H1 (cell line): ENCODE results near the gene ACER3. TPM values are rescaled to one million over a fixed set of nuclear protein-coding genes. Genes with fewer than 3 reads are reported as not detected.

ENCODE experiments used
- CTCF ChIA-PET: fragments of 300-600 bp; sonication (Branson Sonifier 250); formaldehyde crosslinking; loops from one replicate; lab custom pipeline; 2021; ENCODE audit not compliant: partially characterized antibody; lab: Charles Lee
- POLR2A ChIA-PET: fragments of 300-600 bp; sonication (Branson Sonifier 250); formaldehyde crosslinking; loops from one replicate; lab custom pipeline; 2021; ENCODE audit warnings: inconsistent platforms; ENCODE audit not compliant: partially characterized antibody; lab: Charles Lee
- DNase-seq, 2 experiments: peaks; one replicate each; pipeline versions ENCODE4 v3.0.0 to v3.0.0-alpha.2; 2010 to 2022; ENCODE audit warnings: low spot score in 2 of 2, low read depth in 1 of 2, mixed read lengths in 1 of 2
- FAIRE-seq: peaks from 2 replicates; lab custom pipeline; 2011; peaks lifted over from hg19 to GRCh38; lab: Jason Lieb, UNC
- H2AFZ ChIP-seq: 2 replicates; pipeline ENCODE4 v1.8.1; 2012; ENCODE audit warnings: low read length, inconsistent platforms
- H2AK5ac ChIP-seq: 2 replicates; pipeline ENCODE4 v1.6.1; 2013; ENCODE audit warnings: low read depth, low read length
- H2BK120ac ChIP-seq: replicated peaks from 2 replicates; pipeline ENCODE3; 2013; ENCODE audit warnings: low read depth, low read length, inconsistent platforms
- H2BK12ac ChIP-seq: 2 replicates; pipeline ENCODE4 v1.6.1; 2013; ENCODE audit warnings: low read depth, low read length
- H2BK15ac ChIP-seq: 2 replicates; pipeline ENCODE4 v1.6.1; 2013; ENCODE audit warnings: low read length
- H2BK20ac ChIP-seq: 2 replicates; pipeline ENCODE4 v1.6.1; 2013; ENCODE audit warnings: low read length
- H2BK5ac ChIP-seq: 2 replicates; pipeline ENCODE4 v1.6.1; 2013; ENCODE audit warnings: low read depth, low read length
- H3K14ac ChIP-seq: 2 replicates; pipeline ENCODE4 v1.6.1; 2013; ENCODE audit warnings: inconsistent platforms; ENCODE audit not compliant: insufficient read length
- H3K18ac ChIP-seq: 2 replicates; pipeline ENCODE4 v1.6.1; 2013; ENCODE audit warnings: low read length; ENCODE audit errors: extremely low read depth
- H3K23ac ChIP-seq: 2 replicates; pipeline ENCODE4 v1.6.1; 2013; ENCODE audit warnings: inconsistent platforms; ENCODE audit not compliant: insufficient read length
- H3K23me2 ChIP-seq: 2 replicates; pipeline ENCODE4 v1.6.1; 2013; ENCODE audit warnings: low read depth, low read length
- H3K27ac ChIP-seq: 2 replicates; pipeline ENCODE4 v1.6.1; 2011; ENCODE audit warnings: low read depth, low read length, inconsistent platforms
- H3K27me3 ChIP-seq, 4 experiments: replicated peaks in 1 of 4; 1 replicate in 1 of 4; 2 replicates in 3 of 4; pipeline versions ENCODE4 v1.6.1 to v1.8.1; 2011 to 2013; ENCODE audit warnings: low read length in 3 of 4, mild to moderate bottlenecking in 3 of 4, inconsistent platforms in 2 of 4, mixed read lengths in 2 of 4, moderate library complexity in 1 of 4; ENCODE audit not compliant: control insufficient read depth in 3 of 4, insufficient read depth in 3 of 4; ENCODE audit errors: extremely low read depth in 1 of 4
- H3K36me3 ChIP-seq, 4 experiments: 2 replicates each; pipeline versions ENCODE4 v1.6.1 to v1.8.1; 2011 to 2013; ENCODE audit warnings: mild to moderate bottlenecking in 4 of 4, low read length in 3 of 4, moderate library complexity in 2 of 4, control low read depth in 1 of 4, inconsistent platforms in 1 of 4; ENCODE audit not compliant: insufficient read depth in 4 of 4, control insufficient read depth in 2 of 4
- H3K4ac ChIP-seq: replicated peaks from 2 replicates; pipeline ENCODE3; 2013; ENCODE audit warnings: low read length, low read depth, mixed read lengths, inconsistent platforms; ENCODE audit not compliant: insufficient read length
- H3K4me1 ChIP-seq, 4 experiments: replicated peaks in 1 of 4; 1 replicate in 1 of 4; 2 replicates in 3 of 4; pipeline versions ENCODE4 v1.6.1 to v1.8.1; 2011 to 2013; ENCODE audit warnings: low read length in 3 of 4, inconsistent platforms in 2 of 4, mixed read lengths in 1 of 4; ENCODE audit not compliant: insufficient read depth in 4 of 4, control insufficient read depth in 3 of 4
- H3K4me2 ChIP-seq, 2 experiments: 2 replicates each; pipeline versions ENCODE4 v1.6.1 to v1.8.1; 2011 to 2013; ENCODE audit warnings: low read depth in 2 of 2, low read length in 2 of 2, control low read depth in 1 of 2, inconsistent platforms in 1 of 2, mild to moderate bottlenecking in 1 of 2; ENCODE audit not compliant: insufficient read depth in 1 of 2
- H3K4me3 ChIP-seq, 4 experiments: fragments of 200-600, 300-600 bp in 1 of 4; sonication (generic), shearing (Covaris generic), sonication (Bioruptor Twin) in 1 of 4; 2 replicates each; pipeline versions ENCODE4 v1.5.1 to v1.8.1; 2011 to 2016; ENCODE audit warnings: low read length in 4 of 4, low read depth in 3 of 4, control low read depth in 2 of 4, inconsistent platforms in 2 of 4, mild to moderate bottlenecking in 2 of 4, mixed read lengths in 1 of 4, moderate library complexity in 1 of 4; ENCODE audit not compliant: insufficient read depth in 2 of 4; ENCODE audit errors: extremely low read depth in 1 of 4
- H3K56ac ChIP-seq: replicated peaks from 2 replicates; pipeline ENCODE3; 2013; ENCODE audit warnings: low read depth, mild to moderate bottlenecking, mixed read lengths, low read length, inconsistent platforms; ENCODE audit not compliant: insufficient read length
- H3K79me1 ChIP-seq: 2 replicates; pipeline ENCODE4 v1.6.1; 2013; ENCODE audit warnings: low read depth, low read length, control low read depth
- H3K79me2 ChIP-seq, 2 experiments: 2 replicates each; pipeline versions ENCODE4 v1.6.1 to v1.8.1; 2012 to 2013; ENCODE audit warnings: low read length in 2 of 2, mild to moderate bottlenecking in 2 of 2, inconsistent platforms in 1 of 2; ENCODE audit not compliant: insufficient read depth in 2 of 2, control insufficient read depth in 1 of 2
- H3K9ac ChIP-seq, 4 experiments: replicated peaks in 1 of 4; 1 replicate in 1 of 4; 2 replicates in 3 of 4; pipeline versions ENCODE4 v1.6.1 to v1.8.1; 2011 to 2013; ENCODE audit warnings: low read depth in 3 of 4, low read length in 3 of 4, control low read depth in 2 of 4, mild to moderate bottlenecking in 2 of 4, moderate library complexity in 2 of 4, inconsistent platforms in 1 of 4; ENCODE audit errors: extremely low read depth in 1 of 4
- H3K9me3 ChIP-seq, 2 experiments: 2 replicates each; pipeline versions ENCODE4 v1.6.1 to v1.8.1; 2012 to 2013; ENCODE audit warnings: mild to moderate bottlenecking in 2 of 2, moderate library complexity in 2 of 2, control low read depth in 1 of 2, inconsistent platforms in 1 of 2, low read depth in 1 of 2, low read length in 1 of 2, mixed read lengths in 1 of 2; ENCODE audit not compliant: insufficient read depth in 2 of 2
- H4K20me1 ChIP-seq, 2 experiments: replicated peaks in 1 of 2; 2 replicates each; pipeline versions ENCODE3 to v1.8.1; 2011 to 2013; ENCODE audit warnings: inconsistent platforms in 2 of 2, low read length in 2 of 2, mild to moderate bottlenecking in 1 of 2; ENCODE audit not compliant: insufficient read depth in 2 of 2, control insufficient read depth in 1 of 2
- H4K5ac ChIP-seq: 2 replicates; pipeline ENCODE4 v1.6.1; 2013; ENCODE audit warnings: low read length, low read depth, mixed read lengths, inconsistent platforms; ENCODE audit not compliant: insufficient read length
- H4K8ac ChIP-seq: 2 replicates; pipeline ENCODE4 v1.8.0; 2013; ENCODE audit warnings: mild to moderate bottlenecking, moderate library complexity, low read length, inconsistent platforms; ENCODE audit not compliant: insufficient read depth; ENCODE audit errors: extremely low read depth
- H4K91ac ChIP-seq: replicated peaks from 2 replicates; pipeline ENCODE3; 2013; ENCODE audit warnings: low read length, mixed read lengths, inconsistent platforms; ENCODE audit not compliant: insufficient read length
- ATF2 ChIP-seq: IDR thresholded peaks from 2 replicates; pipeline ENCODE4 v1.6.1; 2012; ENCODE audit warnings: low read length, inconsistent platforms
- CBX5 ChIP-seq: fragments of 300-800, 300-1000 bp; sonication (generic); IDR thresholded peaks from 2 replicates; pipeline ENCODE4 v1.7.1; 2016; ENCODE audit warnings: antibody characterized with exemption, low read length, low read depth
- CBX8 ChIP-seq: fragments of 300-800, 300-1000 bp; sonication (generic); IDR thresholded peaks from 2 replicates; pipeline ENCODE4 v1.7.1; 2016; ENCODE audit warnings: low read depth, low read length, borderline replicate concordance
- CREB1 ChIP-seq: IDR thresholded peaks from 2 replicates; pipeline ENCODE4 v1.6.1; 2012; ENCODE audit warnings: inconsistent platforms
- EZH2 ChIP-seq: fragments of 200-600 bp; sonication (generic); IDR thresholded peaks from 2 replicates; pipeline ENCODE4 v1.7.1; 2012; ENCODE audit warnings: low read depth, mild to moderate bottlenecking, moderate library complexity, low read length, inconsistent platforms; ENCODE audit not compliant: severe bottlenecking
- KDM5A ChIP-seq: fragments of 200-600 bp; IDR thresholded peaks from 2 replicates; pipeline ENCODE4 v1.7.1; 2012; ENCODE audit warnings: mild to moderate bottlenecking, low read length, inconsistent platforms, mixed read lengths
- NRF1 ChIP-seq: IDR thresholded peaks from 2 replicates; pipeline ENCODE4 v1.6.1; 2011; ENCODE audit warnings: mild to moderate bottlenecking, low read depth, low read length, improper control_type of control experiment
- PHF8 ChIP-seq: fragments of 200-600 bp; sonication (generic); conservative IDR thresholded peaks from 2 replicates; pipeline ENCODE4 v1.7.1; 2012; ENCODE audit warnings: low read depth, mild to moderate bottlenecking, inconsistent platforms, low read length, moderate library complexity
- SIN3A ChIP-seq, 2 experiments: IDR thresholded peaks in 1 of 2; conservative IDR thresholded peaks in 1 of 2; 2 replicates each; pipeline ENCODE4 v1.6.1; 2011 to 2012; ENCODE audit warnings: low read length in 2 of 2, improper control_type of control experiment in 1 of 2, low read depth in 1 of 2, mild to moderate bottlenecking in 1 of 2
- SP1 ChIP-seq: IDR thresholded peaks from 2 replicates; pipeline ENCODE4 v1.6.1; 2011; ENCODE audit warnings: low read depth, low read length
- SP4 ChIP-seq: IDR thresholded peaks from 2 replicates; pipeline ENCODE4 v1.6.1; 2012; ENCODE audit warnings: low read length, inconsistent platforms
- WGBS, 2 experiments: shearing (Covaris generic) in 1 of 2; methylation state at CpG; one replicate each; pipeline versions ENCODE4 v1.1.6 to v1.1.7; 2013 to 2015; ENCODE audit warnings: low lambda C conversion rate in 2 of 2, mixed read lengths in 2 of 2, inconsistent platforms in 1 of 2, low coverage in 1 of 2, missing lambda C conversion rate in 1 of 2; ENCODE audit not compliant: insufficient replicate concordance in 2 of 2, insufficient coverage in 1 of 2, insufficient read length in 1 of 2; ENCODE audit errors: extremely low coverage in 1 of 2, missing lambda C conversion rate in 1 of 2; 5-methylcytosine and 5-hydroxymethylcytosine counted together
- polyA plus RNA-seq, 7 experiments: library from polyadenylated mRNA; depleted of rRNA in 3 of 7; stranded (reverse) in 5 of 7; unstranded in 2 of 7; fragments of >200 nt in 5 of 7; fragments of 200-250 nt in 2 of 7; gene quantifications; 1 replicate in 5 of 7; 2 replicates in 1 of 7; 4 replicates in 1 of 7; pipeline versions ENCODE4 v1.2.1 to v1.2.3, GENCODE V29; 2011 to 2013; ENCODE audit warnings: missing spikeins in 2 of 7, mixed read lengths in 2 of 7
- total RNA-seq: library from RNA; stranded (reverse); fragmentation: NEBNext Ultra II Directional; extraction: Animal tissue kit (Norgen Biotek cat#: 25700); gene quantifications from 2 replicates; pipeline ENCODE4 v1.2.1, GENCODE V29; 2021

The ACER3 gene
- total and polyA plus RNA-seq, 2 of the 8 experiments (the other 6 are each of a cell fraction or from before 2014, with no cell fraction given) = 5.7 to 16.2 TPM

- no peak for DNase-seq
- Histone ChIP-seq H4K8ac (no peak overlapping the region), H2BK120ac (no peak overlapping the region), H2BK12ac (no peak overlapping the region), H2AK5ac (no peak overlapping the region), H3K27me3 (no peaks in the 10 kb centered on the region), H3K23me2 (no peaks in the 10 kb centered on the region), H4K20me1 (no peaks in the 10 kb centered on the region), H3K23ac (no peak overlapping the region), H3K27ac (no peak overlapping the region), H3K4me2 (no peak overlapping the region), H3K4me3 (no peak overlapping the region), H3K18ac (no peak overlapping the region), H3K9me3 (no peaks in the 10 kb centered on the region), H2BK20ac (no peak overlapping the region), H3K79me2 (no peaks in the 10 kb centered on the region), H3K36me3 (no peaks in the 10 kb centered on the region), H2BK5ac (no peak overlapping the region), H3K79me1 (no peaks in the 10 kb centered on the region), H3K14ac (no peak overlapping the region), H2BK15ac (no peak overlapping the region), H3K9ac (no peak overlapping the region), H4K5ac (no peak overlapping the region), H3K4ac (no peak overlapping the region), H4K91ac (no peak overlapping the region), H2AFZ (no peak overlapping the region), H3K56ac (no peak overlapping the region), H3K4me1 (no peaks in the 10 kb centered on the region)
- no peak for FAIRE-seq
- WGBS, 2 experiments = 93% methylated on average over 3 of the region's 4 CpGs; no CpG with 5 or more reads in 1 of the 2 experiments
- CTCF ChIA-PET = interaction anchor here (1.1 to 1.8 kb wide), 5 partner anchors 10 to 255 kb away, joined by 3 to 5 read pairs (median 4); no protein-coding TSS in a partner anchor
- POLR2A ChIA-PET = no interaction called here
- no peak for TF ChIP-seq PHF8
- TF ChIP-seq EZH2 = no peak
- no peak for TF ChIP-seq KDM5A
- no peak for TF ChIP-seq CBX5
- no peak for TF ChIP-seq SP4
- no peak for TF ChIP-seq CBX8
- no peak for TF ChIP-seq CREB1
- no peak for TF ChIP-seq ATF2
- TF ChIP-seq SP1 = no peak
- TF ChIP-seq NRF1 = no peak
- no peak for TF ChIP-seq SIN3A (conservative IDR thresholded peaks at IDR 0.05 in 1 of 2, IDR thresholded peaks at IDR 0.05 in 1 of 2; ENCODE audit: low read depth in 1 of 2, low read length in 2 of 2)
Measured at GRCh38 chr11:76978239-76978638, 117.5 kb downstream of the ACER3 start.
